Esophagus squamous epithelium (tissue), 5 donors: ENCODE results near the gene MRPS33. TPM values are rescaled to one million over a fixed set of nuclear protein-coding genes. Genes with fewer than 3 reads are reported as not detected.

Experiments used
- DNase-seq: peaks from one replicate; lab custom pipeline; 2025; lab: John Stamatoyannopoulos, UW
- H3K27ac ChIP-seq, 4 donors: fragments of 200-600 bp; sonication (generic); one replicate each; pipeline ENCODE4 v1.5.1; 2016 to 2019; ENCODE audit warnings: mild to moderate bottlenecking in 1 of 4
- H3K27me3 ChIP-seq, 4 donors: fragments of 200-600 bp; sonication (generic); 1 replicate in 3 of 4; 2 replicates in 1 of 4; pipeline versions ENCODE4 v1.5.1 to v1.6.0; 2017 to 2021; ENCODE audit warnings: antibody characterized with exemption in 1 of 4
- H3K36me3 ChIP-seq, 3 donors: fragments of 200-600 bp; sonication (generic); one replicate each; pipeline ENCODE4 v1.5.1; 2016 to 2019
- H3K4me1 ChIP-seq, 3 donors: fragments of 200-600 bp; sonication (generic); one replicate each; pipeline ENCODE4 v1.5.1; 2017 to 2019
- H3K4me3 ChIP-seq, 4 donors: fragments of 200-600 bp; sonication (generic); 1 replicate in 3 of 4; 2 replicates in 1 of 4; pipeline ENCODE4 v1.5.1; 2016 to 2019; ENCODE audit warnings: mild to moderate bottlenecking in 2 of 4, moderate library complexity in 1 of 4
- H3K9me3 ChIP-seq, 3 donors: fragments of 200-600 bp; sonication (generic); one replicate each; pipeline ENCODE4 v1.5.1; 2016 to 2019
- CTCF ChIP-seq, 6 experiments: fragments of 450-650 bp in 4 of 6; fragments of 200-600 bp in 2 of 6; sonication (generic) in 2 of 6; IDR thresholded peaks; one replicate each; pipeline ENCODE4 v1.5.1; 2016 to 2019; ENCODE audit warnings: antibody characterized with exemption in 6 of 6, mild to moderate bottlenecking in 4 of 6, moderate library complexity in 4 of 6
- POLR2A ChIP-seq, 4 donors: fragments of 450-650 bp; IDR thresholded peaks; one replicate each; pipeline ENCODE4 v1.6.1; 2017; ENCODE audit warnings: antibody characterized with exemption in 4 of 4, mild to moderate bottlenecking in 4 of 4, moderate library complexity in 3 of 4
- WGBS, 2 donors: methylation state at CpG; one replicate each; pipeline ENCODE4 v1.1.5; 2018; 5-methylcytosine and 5-hydroxymethylcytosine counted together
- intact Hi-C: fragments of 100-400 bp; cut with DNase I; formaldehyde crosslinking; loops from one replicate; pipeline ENCODE4 v1.15.0; 2022
- total RNA-seq, 4 donors: library from RNA; depleted of rRNA; stranded (reverse); fragments of >200 nt; gene quantifications; one replicate each; pipeline ENCODE4 v1.1.0, GENCODE V29; 2016
- donor health status: DM: yes; HTN: yes; CAD: no.

The MRPS33 gene
- total RNA-seq, 4 donors from 2014 or later, result 12.7 to 25.2 (median 16.1) TPM

- H3K4me1 ChIP-seq, result no peaks in the 10 kb centered on the region
- H3K27me3 ChIP-seq, result no peaks in the 10 kb centered on the region
- TF ChIP-seq POLR2A (IDR thresholded peaks at IDR 0.05) (no peak), CTCF (IDR thresholded peaks at IDR 0.05) (no peak)
- WGBS, 2 donors, result 36 to 37% methylated on average over 1 of the region's 1 CpG
- no peak for DNase-seq
- H3K4me3 ChIP-seq, result no peak overlapping the region
- H3K9me3 ChIP-seq, result no peaks in the 10 kb centered on the region
- H3K27ac ChIP-seq, result no peak overlapping the region
- intact Hi-C loops, result loop anchor here (10.0 kb wide), 1 partner anchor 187 kb away; no protein-coding TSS in a partner anchor
- H3K36me3 ChIP-seq, result peaks cover 0 to 16% (median 0%) of the 10 kb centered on the region in 3 donors
These were observed 13.2 kb downstream of the MRPS33 start for GRCh38 chr7:141001546-141001945.

- 88 to 92% methylated on average over 3 of the region's 3 CpGs for WGBS, 2 donors
- no peak overlapping the region for H3K4me3 ChIP-seq
- no peaks in the 10 kb centered on the region for H3K9me3 ChIP-seq
- intact Hi-C loops, result loop anchor here (10.0 kb wide), 1 partner anchor 186 kb away; no protein-coding TSS in a partner anchor
- TF ChIP-seq CTCF (IDR thresholded peaks at IDR 0.05) (no peak), POLR2A (IDR thresholded peaks at IDR 0.05) (no peak)
- H3K27ac ChIP-seq, result no peak overlapping the region
- H3K36me3 ChIP-seq, result peaks cover 0 to 12% (median 0%) of the 10 kb centered on the region in 3 donors
- no peaks in the 10 kb centered on the region for H3K4me1 ChIP-seq
- H3K27me3 ChIP-seq, result no peaks in the 10 kb centered on the region
- DNase-seq, result no peak
These were observed 13.6 kb downstream of the MRPS33 start for GRCh38 chr7:141001122-141001521.

GRCh38 chr7:140998715-140999114, 16.0 kb downstream of the MRPS33 start:
- H3K4me1 ChIP-seq, result no peaks in the 10 kb centered on the region
- H3K36me3 ChIP-seq, result no peaks in the 10 kb centered on the region
- no peaks in the 10 kb centered on the region for H3K9me3 ChIP-seq
- no peak overlapping the region for H3K27ac ChIP-seq
- no peak overlapping the region for H3K4me3 ChIP-seq
- H3K27me3 ChIP-seq, result no peaks in the 10 kb centered on the region
- 82 to 85% methylated on average over 2 of the region's 2 CpGs for WGBS, 2 donors
- TF ChIP-seq POLR2A (IDR thresholded peaks at IDR 0.05), result no peak
- no peak for TF ChIP-seq CTCF (IDR thresholded peaks at IDR 0.05)
- intact Hi-C loops, result no loop called here
- no peak for DNase-seq

GRCh38 chr7:140992422-140992821, 22.3 kb downstream of the MRPS33 start:
- intact Hi-C loops, result no loop called here
- Histone ChIP-seq H3K4me1 (no peaks in the 10 kb centered on the region), H3K36me3 (no peaks in the 10 kb centered on the region), H3K27ac (no peak overlapping the region), H3K9me3 (no peaks in the 10 kb centered on the region), H3K4me3 (no peak overlapping the region), H3K27me3 (no peaks in the 10 kb centered on the region)
- 30 to 78% methylated on average over 1 to 2 of the region's 3 CpGs for WGBS, 2 donors
- DNase-seq, result no peak
- TF ChIP-seq POLR2A (IDR thresholded peaks at IDR 0.05) (no peak), CTCF (IDR thresholded peaks at IDR 0.05) (no peak)

- Histone ChIP-seq H3K27ac (no peak overlapping the region), H3K36me3 (no peaks in the 10 kb centered on the region), H3K27me3 (no peaks in the 10 kb centered on the region), H3K4me1 (no peaks in the 10 kb centered on the region), H3K9me3 (no peaks in the 10 kb centered on the region), H3K4me3 (no peak overlapping the region)
- no peak for DNase-seq
- TF ChIP-seq CTCF (IDR thresholded peaks at IDR 0.05), result no peak
- TF ChIP-seq POLR2A (IDR thresholded peaks at IDR 0.05), result no peak
- WGBS, 2 donors, result 76 to 79% methylated on average over 4 of the region's 4 CpGs
- intact Hi-C loops, result no loop called here
These were observed 24.4 kb downstream of the MRPS33 start for GRCh38 chr7:140990193-140990962.
